ENCODE data around the gene CHST15. TPM values are rescaled to one million over a fixed set of nuclear protein-coding genes. Genes with fewer than 3 reads are reported as not detected.

CHST15 gene
- total RNA-seq, 1 experiment from 2014 or later = 17.1 TPM

- no peak overlapping the region for H3K4me3 ChIP-seq (ENCODE audit: low read length)
- H2AFZ ChIP-seq (ENCODE audit: low read length) = no peak overlapping the region
- H3F3A ChIP-seq (ENCODE audit: low read length, unreplicated experiment) = no peaks in the 10 kb centered on the region
- TF ChIP-seq CTCF (conservative IDR thresholded peaks at IDR 0.05; ENCODE audit: low read depth, low read length) (no peak), EZH2 (IDR thresholded peaks at IDR 0.05; ENCODE audit: low read length, unreplicated experiment) (no peak), EZH2phosphoT487 (IDR thresholded peaks at IDR 0.05; ENCODE audit: borderline replicate concordance, low read length) (no peak)
- H3K9me2 ChIP-seq (replicated peaks; ENCODE audit: low read length) = no peaks in the 10 kb centered on the region
- H3K9ac ChIP-seq (ENCODE audit: low read length) = no peak overlapping the region
- no peaks in the 10 kb centered on the region for H3K27me3 ChIP-seq (ENCODE audit: low read length)
- no TSS peak for BruUV-seq (replicated peaks)
- no peak overlapping the region for H3K27ac ChIP-seq (ENCODE audit: low read length)
- ATAC-seq = no peak
- intact Hi-C loops (cut with micrococcal nuclease) = no loop called here
- no peaks in the 10 kb centered on the region for H4K20me1 ChIP-seq (ENCODE audit: low read length)
- POLR2A ChIA-PET (ENCODE audit: unreplicated experiment) = no interaction called here
- no peak for DNase-seq
- no peak overlapping the region for H3K4me2 ChIP-seq (ENCODE audit: low read length)
- H3K9me3 ChIP-seq (ENCODE audit: low read length) = no peaks in the 10 kb centered on the region
- H3K36me3 ChIP-seq (ENCODE audit: low read depth, low read length) = no peaks in the 10 kb centered on the region
- peaks cover 14% of the 10 kb centered on the region for H3K4me1 ChIP-seq (ENCODE audit: insufficient read depth, low read length)
- CTCF ChIA-PET = no interaction called here
- no peaks in the 10 kb centered on the region for H3K79me2 ChIP-seq (ENCODE audit: low read length)
These were observed 90.9 kb downstream of the CHST15 start for GRCh38 chr10:124002391-124003069.

GRCh38 chr10:124001391-124002148, 91.8 kb downstream of the CHST15 start:
- Histone ChIP-seq H3K27ac (ENCODE audit: low read length) (no peak overlapping the region), H2AFZ (ENCODE audit: low read length) (no peak overlapping the region), H3K9me2 (replicated peaks; ENCODE audit: low read length) (no peaks in the 10 kb centered on the region), H3K4me2 (ENCODE audit: low read length) (no peak overlapping the region), H3K9me3 (ENCODE audit: low read length) (no peaks in the 10 kb centered on the region), H3F3A (ENCODE audit: low read length, unreplicated experiment) (no peaks in the 10 kb centered on the region), H3K9ac (ENCODE audit: low read length) (no peak overlapping the region), H3K79me2 (ENCODE audit: low read length) (no peaks in the 10 kb centered on the region), H3K36me3 (ENCODE audit: low read depth, low read length) (no peaks in the 10 kb centered on the region), H3K4me1 (ENCODE audit: insufficient read depth, low read length) (peaks cover 22% of the 10 kb centered on the region), H4K20me1 (ENCODE audit: low read length) (no peaks in the 10 kb centered on the region), H3K27me3 (ENCODE audit: low read length) (no peaks in the 10 kb centered on the region), H3K4me3 (ENCODE audit: low read length) (no peak overlapping the region)
- POLR2A ChIA-PET (ENCODE audit: unreplicated experiment) = no interaction called here
- ATAC-seq (no peak), DNase-seq (no peak)
- intact Hi-C loops (cut with micrococcal nuclease) = no loop called here
- BruUV-seq (replicated peaks) = no TSS peak
- CTCF ChIA-PET = no interaction called here
- TF ChIP-seq CTCF (conservative IDR thresholded peaks at IDR 0.05; ENCODE audit: low read depth, low read length) = no peak
- TF ChIP-seq EZH2phosphoT487 (IDR thresholded peaks at IDR 0.05; ENCODE audit: borderline replicate concordance, low read length) = no peak
- no peak for TF ChIP-seq EZH2 (IDR thresholded peaks at IDR 0.05; ENCODE audit: low read length, unreplicated experiment)

GRCh38 chr10:124000792-124001201, 92.6 kb downstream of the CHST15 start:
- intact Hi-C loops (cut with micrococcal nuclease) = no loop called here
- POLR2A ChIA-PET (ENCODE audit: unreplicated experiment) = no interaction called here
- Histone ChIP-seq H3K4me1 (ENCODE audit: insufficient read depth, low read length) (peaks cover 30% of the 10 kb centered on the region), H3K4me3 (ENCODE audit: low read length) (no peak overlapping the region), H3K27me3 (ENCODE audit: low read length) (no peaks in the 10 kb centered on the region), H3K79me2 (ENCODE audit: low read length) (no peaks in the 10 kb centered on the region), H3K9ac (ENCODE audit: low read length) (no peak overlapping the region), H3K36me3 (ENCODE audit: low read depth, low read length) (no peaks in the 10 kb centered on the region), H3K9me3 (ENCODE audit: low read length) (no peaks in the 10 kb centered on the region), H3K27ac (ENCODE audit: low read length) (0 out of 2 replicates have a peak overlapping the region, but pooled peaks have one; percentile 2), H4K20me1 (ENCODE audit: low read length) (no peaks in the 10 kb centered on the region), H3K4me2 (ENCODE audit: low read length) (no peak overlapping the region), H3F3A (ENCODE audit: low read length, unreplicated experiment) (no peaks in the 10 kb centered on the region), H2AFZ (ENCODE audit: low read length) (no peak overlapping the region), H3K9me2 (replicated peaks; ENCODE audit: low read length) (no peaks in the 10 kb centered on the region)
- CTCF ChIA-PET = no interaction called here
- ATAC-seq (no peak), DNase-seq (peak; percentile 60)
- TF ChIP-seq EZH2phosphoT487 (IDR thresholded peaks at IDR 0.05; ENCODE audit: borderline replicate concordance, low read length) (no peak), CTCF (conservative IDR thresholded peaks at IDR 0.05; ENCODE audit: low read depth, low read length) (no peak), EZH2 (IDR thresholded peaks at IDR 0.05; ENCODE audit: low read length, unreplicated experiment) (no peak)
- no TSS peak for BruUV-seq (replicated peaks)

Data from PC-3 (cell line).